ENCODE measurements around the gene CDKN2B-AS1. TPM values are rescaled to one million over a fixed set of nuclear protein-coding genes. Genes with fewer than 3 reads are reported as not detected.

Gene CDKN2B-AS1
- total RNA-seq, 2 experiments from 2014 or later, result 0.41 to 0.81 TPM

DNA sequence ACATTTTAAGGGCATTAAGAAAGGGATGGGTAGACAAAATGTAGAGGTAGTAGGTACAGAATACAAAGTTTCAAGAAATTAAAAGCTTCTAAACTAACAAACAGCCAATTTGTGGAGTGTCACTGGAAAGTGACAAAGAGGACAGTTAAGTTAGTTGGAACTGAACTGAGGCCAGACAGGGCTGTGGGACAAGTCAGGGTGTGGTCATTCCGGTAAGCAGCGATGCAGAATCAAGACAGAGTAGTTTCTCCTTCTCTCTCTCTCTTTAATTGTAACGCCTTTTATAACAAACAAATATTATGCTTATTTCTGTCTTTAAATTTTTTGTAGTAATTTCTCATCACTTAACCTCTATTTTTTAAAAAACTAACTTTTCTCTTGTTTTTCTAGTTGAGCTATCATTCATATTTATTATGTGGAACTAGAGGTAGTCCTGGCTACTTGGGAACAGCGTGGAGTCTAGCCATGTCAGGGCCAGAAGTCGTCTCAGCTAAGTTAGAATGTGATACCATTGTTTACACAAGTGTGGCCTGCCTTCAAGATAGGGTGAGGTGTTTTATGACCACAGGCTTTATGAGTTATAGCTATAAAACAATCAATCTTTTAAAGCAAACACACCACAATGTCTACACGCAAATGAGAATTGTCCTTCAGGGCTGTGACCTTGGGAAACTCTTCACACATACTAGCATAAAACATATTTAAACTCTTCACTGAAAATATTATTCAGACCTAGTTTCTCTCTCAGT, 129.8 kb downstream of the CDKN2B-AS1 start:
- Mint-ChIP-seq H3K27me3 (peaks cover 20% of the 10 kb centered on the region), H3K9me3 (no peaks in the 10 kb centered on the region), H3K4me1 (ENCODE audit: low read depth) (no peaks in the 10 kb centered on the region), H3K27ac (no peak overlapping the region), H3K36me3 (ENCODE audit: low read depth) (no peaks in the 10 kb centered on the region), H3K4me3 (no peak overlapping the region)
- DNase-seq, result no peak
- POLR2A ChIA-PET, result no interaction called here
- ATAC-seq, result no peak
- intact Hi-C loops (cut with micrococcal nuclease), result no loop called here
- TF ChIP-seq, protein P1, sequence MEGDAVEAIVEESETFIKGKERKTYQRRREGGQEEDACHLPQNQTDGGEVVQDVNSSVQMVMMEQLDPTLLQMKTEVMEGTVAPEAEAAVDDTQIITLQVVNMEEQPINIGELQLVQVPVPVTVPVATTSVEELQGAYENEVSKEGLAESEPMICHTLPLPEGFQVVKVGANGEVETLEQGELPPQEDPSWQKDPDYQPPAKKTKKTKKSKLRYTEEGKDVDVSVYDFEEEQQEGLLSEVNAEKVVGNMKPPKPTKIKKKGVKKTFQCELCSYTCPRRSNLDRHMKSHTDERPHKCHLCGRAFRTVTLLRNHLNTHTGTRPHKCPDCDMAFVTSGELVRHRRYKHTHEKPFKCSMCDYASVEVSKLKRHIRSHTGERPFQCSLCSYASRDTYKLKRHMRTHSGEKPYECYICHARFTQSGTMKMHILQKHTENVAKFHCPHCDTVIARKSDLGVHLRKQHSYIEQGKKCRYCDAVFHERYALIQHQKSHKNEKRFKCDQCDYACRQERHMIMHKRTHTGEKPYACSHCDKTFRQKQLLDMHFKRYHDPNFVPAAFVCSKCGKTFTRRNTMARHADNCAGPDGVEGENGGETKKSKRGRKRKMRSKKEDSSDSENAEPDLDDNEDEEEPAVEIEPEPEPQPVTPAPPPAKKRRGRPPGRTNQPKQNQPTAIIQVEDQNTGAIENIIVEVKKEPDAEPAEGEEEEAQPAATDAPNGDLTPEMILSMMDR (IDR thresholded peaks at IDR 0.05), result no peak
- CTCF ChIA-PET, result interaction anchor here (1.0 to 7.6 kb wide), 2 partner anchors 9 to 310 kb away, joined by 3 to 71 read pairs; no protein-coding TSS in a partner anchor

DNA sequence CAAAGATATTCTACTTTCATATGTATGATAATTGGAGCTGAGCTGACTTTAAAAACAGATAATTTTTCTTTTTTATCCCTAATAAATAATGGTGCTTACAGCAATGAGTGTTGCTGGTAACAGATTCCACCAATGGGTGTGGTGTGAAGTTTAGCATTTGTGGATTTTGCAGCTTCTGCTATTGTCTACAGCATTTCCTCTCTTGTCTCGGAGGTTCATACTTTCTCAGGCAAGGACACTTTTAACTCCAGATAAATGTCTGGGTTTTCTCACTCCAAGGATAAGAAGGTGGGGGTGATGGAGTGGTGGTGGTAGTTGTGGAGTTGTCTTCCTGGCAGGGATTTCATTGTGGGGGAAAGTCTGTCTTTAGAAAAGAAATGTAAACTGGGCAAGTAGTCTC, 134.5 kb downstream of the CDKN2B-AS1 start:
- Mint-ChIP-seq H3K27ac (no peak overlapping the region), H3K36me3 (ENCODE audit: low read depth) (no peaks in the 10 kb centered on the region), H3K4me1 (ENCODE audit: low read depth) (no peaks in the 10 kb centered on the region), H3K9me3 (no peaks in the 10 kb centered on the region), H3K27me3 (peaks cover 16% of the 10 kb centered on the region), H3K4me3 (no peak overlapping the region)
- TF ChIP-seq, protein P1 (IDR thresholded peaks at IDR 0.05), result no peak
- intact Hi-C loops (cut with micrococcal nuclease), result no loop called here
- POLR2A ChIA-PET, result no interaction called here
- ATAC-seq (no peak), DNase-seq (no peak)
- CTCF ChIA-PET, result interaction anchor here (0.7 to 0.8 kb wide), 2 partner anchors 10 to 11 kb away, joined by 3 to 4 read pairs; no protein-coding TSS in a partner anchor

DNA sequence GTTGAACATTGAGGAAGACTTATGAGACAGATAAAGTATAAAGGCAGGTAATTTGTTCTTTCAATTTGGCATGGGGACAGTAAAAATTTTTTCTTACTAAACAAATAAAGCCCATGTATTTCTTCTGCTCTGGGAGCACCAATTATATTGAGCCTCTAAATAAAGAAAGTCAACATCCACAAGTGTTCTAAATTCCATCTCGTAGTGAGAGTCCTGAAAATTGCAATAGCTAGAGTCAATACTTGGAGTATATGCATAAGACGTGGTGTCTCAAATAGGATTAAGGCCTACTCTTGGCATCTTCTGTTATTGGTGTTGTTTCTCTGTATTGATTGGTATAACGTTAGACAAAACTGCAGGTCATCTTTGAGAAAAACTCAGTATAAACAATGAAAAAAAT, 135.0 kb downstream of the CDKN2B-AS1 start:
- intact Hi-C loops (cut with micrococcal nuclease), result no loop called here
- H3K27ac Mint-ChIP-seq, result no peak overlapping the region
- TF ChIP-seq, protein P1 (IDR thresholded peaks at IDR 0.05), result no peak
- H3K4me1 Mint-ChIP-seq (ENCODE audit: low read depth), result no peaks in the 10 kb centered on the region
- peaks cover 15% of the 10 kb centered on the region for H3K27me3 Mint-ChIP-seq
- no peaks in the 10 kb centered on the region for H3K9me3 Mint-ChIP-seq
- DNase-seq (no peak), ATAC-seq (no peak)
- ChIA-PET POLR2A (no interaction called here), CTCF (interaction anchor here (0.9 to 1.8 kb wide), 2 partner anchors 10 to 15 kb away, joined by 3 to 8 read pairs; no protein-coding TSS in a partner anchor)
- H3K4me3 Mint-ChIP-seq, result no peak overlapping the region
- no peaks in the 10 kb centered on the region for H3K36me3 Mint-ChIP-seq (ENCODE audit: low read depth)

DNA sequence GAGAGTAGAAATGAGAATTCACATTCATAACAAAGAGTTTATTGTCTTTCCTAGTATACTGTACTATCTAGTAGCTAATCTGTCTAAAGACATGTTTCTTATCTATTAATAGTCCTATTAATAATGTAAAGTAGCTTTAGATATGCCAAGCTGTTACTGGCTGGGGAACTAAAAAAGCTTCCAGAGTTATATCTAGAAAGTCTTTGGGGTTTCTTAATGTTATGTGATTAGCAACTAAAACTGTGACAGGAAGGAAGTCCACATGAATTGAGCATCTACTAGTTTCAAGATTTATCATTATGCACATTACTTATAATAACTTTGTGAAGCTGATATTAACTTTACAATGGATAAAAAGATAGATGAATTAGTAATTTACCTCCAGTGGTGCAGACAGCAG, 137.2 kb downstream of the CDKN2B-AS1 start:
- no peak for DNase-seq
- H3K4me3 Mint-ChIP-seq, result no peak overlapping the region
- POLR2A ChIA-PET, result no interaction called here
- ATAC-seq, result no peak
- intact Hi-C loops (cut with micrococcal nuclease), result no loop called here
- H3K4me1 Mint-ChIP-seq (ENCODE audit: low read depth), result no peaks in the 10 kb centered on the region
- H3K27ac Mint-ChIP-seq, result no peak overlapping the region
- CTCF ChIA-PET, result no interaction called here
- H3K9me3 Mint-ChIP-seq, result no peaks in the 10 kb centered on the region
- H3K27me3 Mint-ChIP-seq, result peaks cover 21% of the 10 kb centered on the region
- H3K36me3 Mint-ChIP-seq (ENCODE audit: low read depth), result no peaks in the 10 kb centered on the region
- TF ChIP-seq, protein P1 (IDR thresholded peaks at IDR 0.05), result no peak

DNA sequence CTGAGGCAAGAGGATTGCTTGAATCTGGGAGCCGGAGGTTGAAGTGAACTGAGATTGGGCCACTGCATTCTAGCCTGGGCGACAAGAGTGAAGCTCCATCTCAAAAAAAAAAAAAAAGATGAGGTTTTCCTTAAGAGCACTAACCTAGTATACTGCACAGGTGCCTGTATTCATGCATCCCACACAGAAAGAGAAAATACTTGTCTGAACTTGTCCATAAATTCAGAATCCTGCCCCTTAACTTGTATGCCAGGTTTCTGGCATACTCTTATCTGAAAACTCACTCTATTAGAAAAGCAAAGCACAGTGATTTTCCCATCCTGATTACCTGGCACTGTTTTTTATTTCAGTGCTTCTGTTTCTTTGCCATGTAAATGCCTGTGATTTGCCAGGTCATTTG, 139.8 kb downstream of the CDKN2B-AS1 start:
- H3K4me1 Mint-ChIP-seq (ENCODE audit: low read depth), result no peaks in the 10 kb centered on the region
- CTCF ChIA-PET, result interaction anchor here (0.9 to 1.7 kb wide), 2 partner anchors 15 to 110 kb away, joined by 3 to 5 read pairs; no protein-coding TSS in a partner anchor
- POLR2A ChIA-PET, result no interaction called here
- DNase-seq, result no peak
- H3K9me3 Mint-ChIP-seq, result no peaks in the 10 kb centered on the region
- no peak overlapping the region for H3K4me3 Mint-ChIP-seq
- intact Hi-C loops (cut with micrococcal nuclease), result no loop called here
- ATAC-seq, result no peak
- no peak overlapping the region for H3K27ac Mint-ChIP-seq
- H3K27me3 Mint-ChIP-seq, result peaks cover 16% of the 10 kb centered on the region
- no peaks in the 10 kb centered on the region for H3K36me3 Mint-ChIP-seq (ENCODE audit: low read depth)
- TF ChIP-seq, protein P1 (IDR thresholded peaks at IDR 0.05), result no peak

Measured in activated CD8-positive, alpha-beta T cell treated with anti-CD3 and anti-CD28 coated beads for 36 hours (primary cell).